Keratinocyte (primary cell): ENCODE data around the gene GATA5. TPM values are rescaled to one million over a fixed set of nuclear protein-coding genes. Genes with fewer than 3 reads are reported as not detected.

Experiments used
- DNase-seq: peaks from one replicate; pipeline ENCODE4 v3.0.0-alpha.2; 2011; ENCODE audit warnings: low read depth, missing footprints, low spot score
- FAIRE-seq: peaks from 2 replicates; lab custom pipeline; 2011; peaks lifted over from hg19 to GRCh38; lab: Jason Lieb, UNC
- H2AFZ ChIP-seq: 2 replicates; pipeline ENCODE4 v1.6.0; 2012; ENCODE audit warnings: low read length, control low read depth, inconsistent platforms; ENCODE audit not compliant: control insufficient read depth
- H3K27ac ChIP-seq: 2 replicates; pipeline ENCODE4 v1.5.1; 2011; ENCODE audit warnings: low read length; ENCODE audit not compliant: control insufficient read depth, insufficient read depth
- H3K27me3 ChIP-seq: 3 replicates; pipeline ENCODE4 v1.6.0; 2011; ENCODE audit warnings: low read length; ENCODE audit not compliant: control insufficient read depth, insufficient read depth; ENCODE audit errors: extremely low read depth
- H3K36me3 ChIP-seq, 2 experiments: 2 replicates in 1 of 2; 3 replicates in 1 of 2; pipeline ENCODE4 v1.5.1; 2011; ENCODE audit warnings: low read length in 2 of 2, mild to moderate bottlenecking in 1 of 2; ENCODE audit not compliant: control insufficient read depth in 2 of 2, insufficient read depth in 2 of 2; ENCODE audit errors: extremely low read depth in 1 of 2
- H3K4me1 ChIP-seq: 3 replicates; pipeline ENCODE4 v1.5.1; 2011; ENCODE audit warnings: low read length; ENCODE audit not compliant: control insufficient read depth, insufficient read depth; ENCODE audit errors: extremely low read depth
- H3K4me2 ChIP-seq: 3 replicates; pipeline ENCODE4 v1.6.0; 2011; ENCODE audit warnings: low read depth, low read length; ENCODE audit not compliant: control insufficient read depth, insufficient read depth; ENCODE audit errors: extremely low read depth
- H3K4me3 ChIP-seq, 3 experiments: fragments of 200-600 bp in 1 of 3; sonication (generic) in 1 of 3; 2 replicates in 2 of 3; 3 replicates in 1 of 3; pipeline ENCODE4 v1.5.1; 2011 to 2016; ENCODE audit warnings: low read length in 3 of 3, mild to moderate bottlenecking in 3 of 3, control low read depth in 2 of 3, inconsistent platforms in 1 of 3, low read depth in 1 of 3, mixed read lengths in 1 of 3, mixed run types in 1 of 3, moderate library complexity in 1 of 3; ENCODE audit not compliant: control insufficient read depth in 2 of 3, insufficient read depth in 2 of 3; ENCODE audit errors: extremely low read depth in 1 of 3
- H3K79me2 ChIP-seq: 2 replicates; pipeline ENCODE4 v1.6.0; 2012; ENCODE audit warnings: low read length; ENCODE audit not compliant: control insufficient read depth, insufficient read depth
- H3K9ac ChIP-seq: 3 replicates; pipeline ENCODE4 v1.6.0; 2011; ENCODE audit warnings: low read length; ENCODE audit not compliant: control insufficient read depth, insufficient read depth; ENCODE audit errors: extremely low read depth
- H3K9me1 ChIP-seq: 3 replicates; pipeline ENCODE4 v1.6.0; 2011; ENCODE audit warnings: low read length; ENCODE audit not compliant: control insufficient read depth, insufficient read depth; ENCODE audit errors: extremely low read depth
- H3K9me3 ChIP-seq: 2 replicates; pipeline ENCODE4 v1.5.1; 2012; ENCODE audit warnings: low read depth, low read length; ENCODE audit not compliant: control insufficient read depth
- H4K20me1 ChIP-seq: 3 replicates; pipeline ENCODE4 v1.6.0; 2011; ENCODE audit warnings: low read length; ENCODE audit not compliant: control insufficient read depth, insufficient read depth; ENCODE audit errors: extremely low read depth
- EZH2 ChIP-seq: IDR thresholded peaks from one replicate; pipeline ENCODE4 v1.6.1; 2012; ENCODE audit warnings: inconsistent platforms, mild to moderate bottlenecking, low read length, moderate library complexity
- dilution Hi-C: fragments of 300-500 bp; cut with MboI; formaldehyde crosslinking; loops from one replicate; pipeline ENCODE4 v1.7.0; 2020; ENCODE audit warnings: low sequenced_read_pairs; ENCODE audit not compliant: extremely low pct_ligation_motif_present
- polyA plus RNA-seq, 5 experiments: library from polyadenylated mRNA; depleted of rRNA in 3 of 5; stranded (reverse) in 3 of 5; stranded (forward) in 1 of 5; unstranded in 1 of 5; fragments of >200 nt; gene quantifications; 1 replicate in 1 of 5; 2 replicates in 3 of 5; 3 replicates in 1 of 5; pipeline versions ENCODE4 v1.2.1 to v1.2.3, GENCODE V29; 2011 to 2012; ENCODE audit warnings: missing spikeins in 2 of 5, low read depth in 1 of 5, low replicate concordance in 1 of 5
- TF ChIP-seq, protein P1 (sequence below), 3 experiments: IDR thresholded peaks in 1 of 3; conservative IDR thresholded peaks in 1 of 3; optimal IDR thresholded peaks in 1 of 3; 2 replicates in 2 of 3; 3 replicates in 1 of 3; pipeline versions ENCODE3 to v1.5.1; 2011; ENCODE audit warnings: low read length in 3 of 3, mild to moderate bottlenecking in 3 of 3, moderate library complexity in 2 of 3, control low read depth in 1 of 3, inconsistent platforms in 1 of 3; ENCODE audit not compliant: insufficient read depth in 2 of 3; ENCODE audit errors: extremely low read depth in 1 of 3

The GATA5 gene
- polyA plus RNA-seq, 1 donor (not counting 4 experiments of a cell fraction or from before 2014, with no cell fraction given), result not detected

- Histone ChIP-seq H4K20me1 (no peaks in the 10 kb centered on the region), H3K4me1 (no peaks in the 10 kb centered on the region), H3K9me3 (no peaks in the 10 kb centered on the region), H3K4me3 (no peak overlapping the region), H3K79me2 (no peaks in the 10 kb centered on the region), H3K9me1 (no peaks in the 10 kb centered on the region), H2AFZ (no peak overlapping the region), H3K4me2 (no peak overlapping the region), H3K27ac (no peak overlapping the region), H3K9ac (no peak overlapping the region), H3K27me3 (peaks cover 38% of the 10 kb centered on the region), H3K36me3 (no peaks in the 10 kb centered on the region)
- DNase-seq (no peak), FAIRE-seq (no peak)
- TF ChIP-seq, protein P1, sequence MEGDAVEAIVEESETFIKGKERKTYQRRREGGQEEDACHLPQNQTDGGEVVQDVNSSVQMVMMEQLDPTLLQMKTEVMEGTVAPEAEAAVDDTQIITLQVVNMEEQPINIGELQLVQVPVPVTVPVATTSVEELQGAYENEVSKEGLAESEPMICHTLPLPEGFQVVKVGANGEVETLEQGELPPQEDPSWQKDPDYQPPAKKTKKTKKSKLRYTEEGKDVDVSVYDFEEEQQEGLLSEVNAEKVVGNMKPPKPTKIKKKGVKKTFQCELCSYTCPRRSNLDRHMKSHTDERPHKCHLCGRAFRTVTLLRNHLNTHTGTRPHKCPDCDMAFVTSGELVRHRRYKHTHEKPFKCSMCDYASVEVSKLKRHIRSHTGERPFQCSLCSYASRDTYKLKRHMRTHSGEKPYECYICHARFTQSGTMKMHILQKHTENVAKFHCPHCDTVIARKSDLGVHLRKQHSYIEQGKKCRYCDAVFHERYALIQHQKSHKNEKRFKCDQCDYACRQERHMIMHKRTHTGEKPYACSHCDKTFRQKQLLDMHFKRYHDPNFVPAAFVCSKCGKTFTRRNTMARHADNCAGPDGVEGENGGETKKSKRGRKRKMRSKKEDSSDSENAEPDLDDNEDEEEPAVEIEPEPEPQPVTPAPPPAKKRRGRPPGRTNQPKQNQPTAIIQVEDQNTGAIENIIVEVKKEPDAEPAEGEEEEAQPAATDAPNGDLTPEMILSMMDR (optimal IDR thresholded peaks at IDR 0.05 in 1 of 3, IDR thresholded peaks at IDR 0.05 in 1 of 3, conservative IDR thresholded peaks at IDR 0.05 in 1 of 3; ENCODE audit: extremely low read depth in 1 of 3, insufficient read depth in 2 of 3, low read length in 3 of 3), result no peak
- dilution Hi-C loops, result loop anchor here (25.0 kb wide), 1 partner anchor 99 kb away; no protein-coding TSS in a partner anchor
Observed at GRCh38 chr20:62437927-62438326, 37.9 kb downstream of the GATA5 start.

DNA sequence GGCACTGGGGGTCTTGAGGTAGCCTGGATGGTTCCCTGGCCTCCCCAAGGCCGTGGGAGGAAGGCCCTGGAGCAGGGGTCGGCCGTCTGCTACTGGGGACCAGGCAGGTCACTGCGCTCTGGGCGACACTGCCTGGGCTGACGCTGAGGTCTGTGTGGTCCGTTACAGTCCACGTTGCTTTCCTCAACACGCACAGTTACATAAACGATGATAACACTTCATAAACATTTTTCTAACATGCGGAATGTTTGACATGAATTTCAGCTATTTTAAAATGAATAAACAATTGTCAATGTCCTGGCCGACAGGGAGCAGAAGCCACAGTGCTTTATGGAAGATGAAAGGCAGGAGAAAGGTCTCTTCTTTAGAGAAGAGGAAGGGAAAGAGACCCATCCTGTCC lies 38.3 kb downstream of the GATA5 start:
- Histone ChIP-seq H3K4me2 (no peak overlapping the region), H3K4me3 (no peak overlapping the region), H3K27me3 (peaks cover 38% of the 10 kb centered on the region), H4K20me1 (no peaks in the 10 kb centered on the region), H3K9me3 (no peaks in the 10 kb centered on the region), H2AFZ (no peak overlapping the region), H3K36me3 (no peaks in the 10 kb centered on the region), H3K9me1 (no peaks in the 10 kb centered on the region), H3K9ac (no peak overlapping the region), H3K4me1 (no peaks in the 10 kb centered on the region), H3K27ac (no peak overlapping the region), H3K79me2 (no peaks in the 10 kb centered on the region)
- dilution Hi-C loops, result loop anchor here (25.0 kb wide), 1 partner anchor 100 kb away; no protein-coding TSS in a partner anchor
- DNase-seq, result no peak
- TF ChIP-seq, protein P1 (optimal IDR thresholded peaks at IDR 0.05 in 1 of 3, IDR thresholded peaks at IDR 0.05 in 1 of 3, conservative IDR thresholded peaks at IDR 0.05 in 1 of 3; ENCODE audit: extremely low read depth in 1 of 3, insufficient read depth in 2 of 3, low read length in 3 of 3), result no peak
- no peak for TF ChIP-seq EZH2
- no peak for FAIRE-seq
